ENCODE results near the gene SPOCK1. TPM values are rescaled to one million over a fixed set of nuclear protein-coding genes. Genes with fewer than 3 reads are reported as not detected.

The SPOCK1 gene
- total and polyA plus RNA-seq, 5 donors from 2014 or later: 0.27 TPM; not detected in 4

DNA sequence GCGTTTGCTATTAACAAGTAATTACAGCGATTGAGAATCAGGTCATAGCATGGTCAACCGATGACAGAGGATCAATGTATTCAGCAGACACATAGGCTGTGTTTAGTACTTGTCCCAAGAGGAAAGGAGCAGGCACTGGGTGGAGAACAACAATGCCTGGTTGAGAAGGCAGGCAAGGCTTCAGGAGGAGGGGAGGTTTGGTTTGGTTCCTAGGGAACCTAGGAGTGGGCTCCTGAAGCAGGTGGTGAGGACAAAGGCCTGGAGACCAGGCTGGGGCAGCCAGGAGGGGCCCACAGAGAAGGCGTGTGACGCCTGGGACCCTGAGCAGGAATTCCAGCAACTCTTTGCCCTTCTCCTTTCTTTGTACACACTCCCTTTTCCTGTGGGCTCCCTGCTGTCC, 195.6 kb downstream of the SPOCK1 start:
- Histone ChIP-seq H3K27me3 (ENCODE audit: control insufficient read depth, insufficient read depth, low read length) (no peaks in the 10 kb centered on the region), H3K36me3 (ENCODE audit: control insufficient read depth, insufficient read depth, low read length) (no peaks in the 10 kb centered on the region), H3K4me1 (ENCODE audit: control insufficient read depth, insufficient read depth, low read length, poor library complexity, severe bottlenecking) (no peaks in the 10 kb centered on the region), H3K9me3 (ENCODE audit: control insufficient read depth in 2 of 2, low read length in 2 of 2) (no peaks in the 10 kb centered on the region), H3K27ac (ENCODE audit: insufficient read depth, low read length, poor library complexity, severe bottlenecking) (no peak overlapping the region), H3K4me3 (ENCODE audit: low read depth, low read length) (no peak overlapping the region)
- H3K36me3 Mint-ChIP-seq: no peaks in the 10 kb centered on the region
- H3K27me3 Mint-ChIP-seq: peaks cover 4% of the 10 kb centered on the region
- H3K27ac Mint-ChIP-seq: no peak overlapping the region
- no peak overlapping the region for H3K4me3 Mint-ChIP-seq
- ATAC-seq (ENCODE audit: low read depth in 2 of 2) (no peak), DNase-seq (no peak)
- no peaks in the 10 kb centered on the region for H3K9me3 Mint-ChIP-seq
- H3K4me1 Mint-ChIP-seq: no peaks in the 10 kb centered on the region

DNA sequence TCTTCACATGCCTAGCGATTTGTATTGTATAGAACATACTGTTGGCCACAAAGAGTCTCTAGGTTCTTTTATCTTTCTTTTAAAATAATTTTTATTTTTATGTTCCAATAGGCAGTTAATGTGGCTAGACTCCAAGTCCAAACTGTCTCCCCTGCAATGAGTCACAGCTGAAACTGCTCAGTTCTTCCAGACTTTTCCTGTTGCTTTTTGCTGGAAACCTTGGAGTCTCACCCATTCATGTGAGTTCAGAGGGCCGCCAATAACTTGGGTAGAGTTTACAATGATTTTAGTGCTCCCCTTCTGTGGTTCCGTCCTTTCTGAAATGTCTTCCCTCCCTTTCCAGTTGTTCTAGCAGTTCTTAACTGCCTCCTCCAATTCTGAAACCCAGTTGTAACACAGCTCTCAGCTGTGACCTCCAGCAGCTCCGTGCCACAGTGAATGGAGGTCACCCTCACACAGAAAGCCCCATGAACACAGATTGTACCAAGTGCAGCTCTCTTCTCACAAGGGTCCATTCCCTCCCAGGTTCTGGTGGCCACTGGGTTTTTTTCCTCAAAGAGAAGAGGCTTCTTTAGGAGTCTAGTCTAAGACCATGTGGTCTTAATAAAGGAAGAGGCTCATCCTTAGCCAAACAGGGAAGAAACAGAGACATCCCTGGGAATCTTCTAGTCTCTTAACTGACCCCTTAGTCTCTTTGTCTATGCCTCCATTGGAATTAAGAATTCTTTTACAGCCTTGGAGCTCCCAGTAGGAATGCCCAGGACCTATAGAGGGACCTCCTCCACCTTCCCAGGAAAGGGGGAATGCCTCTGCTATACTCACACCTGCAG, 198.5 kb downstream of the SPOCK1 start:
- no peaks in the 10 kb centered on the region for H3K4me1 Mint-ChIP-seq
- H3K36me3 ChIP-seq (ENCODE audit: control insufficient read depth, insufficient read depth, low read length): no peaks in the 10 kb centered on the region
- no peaks in the 10 kb centered on the region for H3K4me1 ChIP-seq (ENCODE audit: control insufficient read depth, insufficient read depth, low read length, poor library complexity, severe bottlenecking)
- DNase-seq (no peak), ATAC-seq (ENCODE audit: low read depth in 2 of 2) (no peak)
- H3K9me3 Mint-ChIP-seq: no peaks in the 10 kb centered on the region
- H3K27me3 ChIP-seq (ENCODE audit: control insufficient read depth, insufficient read depth, low read length): no peaks in the 10 kb centered on the region
- no peak overlapping the region for H3K27ac ChIP-seq (ENCODE audit: insufficient read depth, low read length, poor library complexity, severe bottlenecking)
- no peaks in the 10 kb centered on the region for H3K36me3 Mint-ChIP-seq
- no peak overlapping the region for H3K4me3 Mint-ChIP-seq
- H3K4me3 ChIP-seq (ENCODE audit: low read depth, low read length): no peak overlapping the region
- H3K27ac Mint-ChIP-seq: no peak overlapping the region
- peaks cover 11% of the 10 kb centered on the region for H3K27me3 Mint-ChIP-seq
- no peaks in the 10 kb centered on the region for H3K9me3 ChIP-seq (ENCODE audit: control insufficient read depth in 2 of 2, low read length in 2 of 2)

DNA sequence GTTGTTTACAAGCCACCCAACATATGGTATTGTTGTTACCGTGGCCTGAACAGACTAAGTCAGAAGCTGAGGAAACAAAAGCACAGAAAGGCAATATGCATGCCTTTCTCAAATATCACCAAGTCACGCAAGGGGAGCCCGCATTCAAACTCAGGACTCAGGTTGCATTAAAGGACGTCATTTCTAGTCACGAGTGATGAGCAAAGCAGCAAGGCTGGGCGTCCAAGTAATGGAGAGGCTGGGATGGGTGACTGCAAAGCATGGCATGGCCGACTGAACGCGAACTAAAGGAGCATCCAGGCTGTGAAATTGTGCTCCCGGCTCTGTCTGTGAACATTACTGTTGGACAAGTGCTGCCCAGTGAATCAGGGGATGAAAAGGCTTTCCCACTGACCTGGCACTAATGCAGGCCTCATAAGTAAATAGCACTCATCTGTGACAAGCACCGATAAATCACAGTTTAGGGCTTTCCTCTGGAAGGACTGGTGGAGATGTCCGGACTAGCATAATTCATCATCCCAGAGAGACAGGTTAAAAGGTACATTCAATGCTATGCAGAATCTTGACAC, 202.8 kb downstream of the SPOCK1 start:
- no peak overlapping the region for H3K4me3 Mint-ChIP-seq
- peaks cover 11% of the 10 kb centered on the region for H3K27me3 Mint-ChIP-seq

DNA sequence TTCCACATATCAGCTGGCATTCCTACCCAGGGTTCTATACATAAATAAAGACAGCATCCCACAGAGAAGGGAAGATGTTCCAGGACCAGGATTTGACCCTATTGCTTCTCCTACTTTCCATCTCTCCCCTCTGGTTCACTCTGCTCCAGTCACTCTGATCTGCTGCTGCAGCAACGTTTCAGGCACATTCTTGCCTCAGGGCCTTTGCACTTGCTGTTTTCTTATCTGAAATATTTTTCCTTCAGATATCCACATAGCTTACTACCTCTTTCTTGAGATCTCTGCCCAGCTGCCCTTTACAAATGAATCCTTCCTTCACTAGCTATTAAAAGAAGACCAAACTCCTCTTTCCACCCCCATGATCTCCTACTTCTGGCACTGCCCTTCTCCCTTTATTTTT, 204.5 kb downstream of the SPOCK1 start:
- Mint-ChIP-seq H3K27me3 (peaks cover 11% of the 10 kb centered on the region), H3K36me3 (no peaks in the 10 kb centered on the region), H3K4me3 (no peak overlapping the region), H3K4me1 (no peaks in the 10 kb centered on the region), H3K27ac (no peak overlapping the region), H3K9me3 (no peaks in the 10 kb centered on the region)
- Histone ChIP-seq H3K36me3 (ENCODE audit: control insufficient read depth, insufficient read depth, low read length) (no peaks in the 10 kb centered on the region), H3K27ac (ENCODE audit: insufficient read depth, low read length, poor library complexity, severe bottlenecking) (no peak overlapping the region), H3K4me1 (ENCODE audit: control insufficient read depth, insufficient read depth, low read length, poor library complexity, severe bottlenecking) (no peaks in the 10 kb centered on the region), H3K27me3 (ENCODE audit: control insufficient read depth, insufficient read depth, low read length) (no peaks in the 10 kb centered on the region), H3K4me3 (ENCODE audit: low read depth, low read length) (no peak overlapping the region), H3K9me3 (ENCODE audit: control insufficient read depth in 2 of 2, low read length in 2 of 2) (no peaks in the 10 kb centered on the region)
- no peak for ATAC-seq (ENCODE audit: low read depth in 2 of 2)
- no peak for DNase-seq

More for the DNA sequence above, 202.8 kb downstream of the SPOCK1 start:
- no peak for DNase-seq
- Mint-ChIP-seq H3K27ac (no peak overlapping the region), H3K9me3 (no peaks in the 10 kb centered on the region), H3K4me1 (no peaks in the 10 kb centered on the region), H3K36me3 (no peaks in the 10 kb centered on the region)
- Histone ChIP-seq H3K4me1 (ENCODE audit: control insufficient read depth, insufficient read depth, low read length, poor library complexity, severe bottlenecking) (no peaks in the 10 kb centered on the region), H3K27me3 (ENCODE audit: control insufficient read depth, insufficient read depth, low read length) (no peaks in the 10 kb centered on the region), H3K36me3 (ENCODE audit: control insufficient read depth, insufficient read depth, low read length) (no peaks in the 10 kb centered on the region), H3K27ac (ENCODE audit: insufficient read depth, low read length, poor library complexity, severe bottlenecking) (no peak overlapping the region), H3K4me3 (ENCODE audit: low read depth, low read length) (no peak overlapping the region), H3K9me3 (ENCODE audit: control insufficient read depth in 2 of 2, low read length in 2 of 2) (no peaks in the 10 kb centered on the region)
- no peak for ATAC-seq (ENCODE audit: low read depth in 2 of 2)

DNA sequence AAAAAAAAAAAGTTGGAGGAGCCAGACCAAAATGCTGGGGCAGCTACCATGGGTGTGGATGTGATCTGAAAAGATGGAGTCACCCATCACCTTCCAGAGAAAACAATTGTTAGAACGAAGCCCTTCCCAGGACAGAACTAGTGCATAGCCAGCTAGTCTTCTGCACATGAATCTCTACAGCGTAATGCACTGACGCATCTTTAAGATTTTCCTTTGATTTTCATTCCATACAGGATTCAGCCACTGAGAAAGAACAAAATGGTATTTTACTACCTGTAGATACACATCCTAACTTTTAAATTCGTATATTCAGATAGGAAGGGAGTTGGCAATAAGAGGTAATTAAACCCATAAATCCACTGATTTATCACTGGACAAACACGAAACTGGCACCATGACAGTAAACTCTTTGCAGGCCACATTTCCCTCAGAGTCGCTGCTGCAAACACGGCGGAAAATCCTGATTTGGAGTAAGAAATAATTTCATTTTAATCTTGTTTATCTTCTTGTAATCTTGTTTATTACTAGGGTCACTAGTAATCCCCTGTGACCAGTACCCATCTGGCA, 206.6 kb downstream of the SPOCK1 start:
- ATAC-seq (ENCODE audit: low read depth in 2 of 2): no peak
- no peaks in the 10 kb centered on the region for H3K9me3 Mint-ChIP-seq
- no peak overlapping the region for H3K27ac Mint-ChIP-seq

DNA sequence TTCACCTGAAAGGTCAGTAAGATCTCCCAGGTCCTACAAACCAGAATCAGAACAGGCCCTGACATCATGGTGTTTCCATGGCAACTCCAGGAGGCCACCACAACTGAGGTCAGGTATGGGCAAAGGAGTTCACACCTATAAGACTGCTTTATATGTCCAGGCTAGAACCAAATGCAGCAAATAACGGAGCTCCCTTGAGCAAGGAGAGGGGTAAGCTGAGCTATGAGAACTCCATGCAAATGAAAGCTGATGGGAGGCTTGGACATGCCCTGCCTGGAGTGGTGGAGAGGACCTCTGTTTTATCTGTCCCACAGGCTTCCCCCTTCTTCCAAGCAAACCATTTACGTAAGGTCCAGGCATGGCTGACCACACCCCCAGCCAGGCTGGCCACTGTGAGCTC, 207.7 kb downstream of the SPOCK1 start:
- ATAC-seq (ENCODE audit: low read depth in 2 of 2): no peak
- Histone ChIP-seq H3K4me3 (ENCODE audit: low read depth, low read length) (no peak overlapping the region), H3K4me1 (ENCODE audit: control insufficient read depth, insufficient read depth, low read length, poor library complexity, severe bottlenecking) (no peaks in the 10 kb centered on the region), H3K27ac (ENCODE audit: insufficient read depth, low read length, poor library complexity, severe bottlenecking) (no peak overlapping the region), H3K9me3 (ENCODE audit: control insufficient read depth in 2 of 2, low read length in 2 of 2) (no peaks in the 10 kb centered on the region), H3K27me3 (ENCODE audit: control insufficient read depth, insufficient read depth, low read length) (no peaks in the 10 kb centered on the region), H3K36me3 (ENCODE audit: control insufficient read depth, insufficient read depth, low read length) (no peaks in the 10 kb centered on the region)
- Mint-ChIP-seq H3K36me3 (no peaks in the 10 kb centered on the region), H3K4me3 (no peak overlapping the region), H3K27me3 (peaks cover 6% of the 10 kb centered on the region), H3K4me1 (no peaks in the 10 kb centered on the region), H3K9me3 (no peaks in the 10 kb centered on the region), H3K27ac (no peak overlapping the region)
- no peak for DNase-seq

More for the DNA sequence above, 206.6 kb downstream of the SPOCK1 start:
- H3K36me3 ChIP-seq (ENCODE audit: control insufficient read depth, insufficient read depth, low read length): no peaks in the 10 kb centered on the region
- DNase-seq: no peak
- H3K36me3 Mint-ChIP-seq: no peaks in the 10 kb centered on the region
- no peaks in the 10 kb centered on the region for H3K27me3 ChIP-seq (ENCODE audit: control insufficient read depth, insufficient read depth, low read length)
- no peak overlapping the region for H3K27ac ChIP-seq (ENCODE audit: insufficient read depth, low read length, poor library complexity, severe bottlenecking)
- H3K4me1 Mint-ChIP-seq: no peaks in the 10 kb centered on the region
- no peak overlapping the region for H3K4me3 ChIP-seq (ENCODE audit: low read depth, low read length)
- H3K4me1 ChIP-seq (ENCODE audit: control insufficient read depth, insufficient read depth, low read length, poor library complexity, severe bottlenecking): no peaks in the 10 kb centered on the region
- no peak overlapping the region for H3K4me3 Mint-ChIP-seq
- peaks cover 8% of the 10 kb centered on the region for H3K27me3 Mint-ChIP-seq
- no peaks in the 10 kb centered on the region for H3K9me3 ChIP-seq (ENCODE audit: control insufficient read depth in 2 of 2, low read length in 2 of 2)

DNA sequence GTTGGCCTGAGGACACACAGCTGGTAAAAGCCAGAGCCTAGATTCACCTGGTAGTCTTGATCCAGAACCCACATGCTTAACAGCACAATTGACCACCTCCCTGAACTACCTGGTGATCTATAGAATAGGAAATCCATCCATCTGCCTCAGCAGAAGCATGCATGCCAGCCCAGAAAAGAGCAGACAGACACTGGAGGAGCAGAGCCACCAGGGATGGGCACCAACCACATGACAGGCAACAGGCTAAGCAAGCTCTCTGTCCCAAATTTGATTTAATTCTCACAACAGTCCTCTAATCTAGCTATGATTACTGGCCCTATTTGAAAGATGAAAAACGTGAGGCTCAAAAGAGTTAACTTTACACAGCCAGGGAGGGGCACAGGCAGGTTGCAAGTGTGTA, 208.1 kb downstream of the SPOCK1 start:
- Histone ChIP-seq H3K4me1 (ENCODE audit: control insufficient read depth, insufficient read depth, low read length, poor library complexity, severe bottlenecking) (no peaks in the 10 kb centered on the region), H3K9me3 (ENCODE audit: control insufficient read depth in 2 of 2, low read length in 2 of 2) (no peaks in the 10 kb centered on the region), H3K36me3 (ENCODE audit: control insufficient read depth, insufficient read depth, low read length) (no peaks in the 10 kb centered on the region), H3K27me3 (ENCODE audit: control insufficient read depth, insufficient read depth, low read length) (no peaks in the 10 kb centered on the region), H3K4me3 (ENCODE audit: low read depth, low read length) (no peak overlapping the region), H3K27ac (ENCODE audit: insufficient read depth, low read length, poor library complexity, severe bottlenecking) (no peak overlapping the region)
- DNase-seq (no peak), ATAC-seq (ENCODE audit: low read depth in 2 of 2) (no peak)
- peaks cover 6% of the 10 kb centered on the region for H3K27me3 Mint-ChIP-seq
- H3K4me3 Mint-ChIP-seq: no peak overlapping the region
- H3K9me3 Mint-ChIP-seq: no peaks in the 10 kb centered on the region
- no peaks in the 10 kb centered on the region for H3K4me1 Mint-ChIP-seq
- no peaks in the 10 kb centered on the region for H3K36me3 Mint-ChIP-seq
- H3K27ac Mint-ChIP-seq: no peak overlapping the region

DNA sequence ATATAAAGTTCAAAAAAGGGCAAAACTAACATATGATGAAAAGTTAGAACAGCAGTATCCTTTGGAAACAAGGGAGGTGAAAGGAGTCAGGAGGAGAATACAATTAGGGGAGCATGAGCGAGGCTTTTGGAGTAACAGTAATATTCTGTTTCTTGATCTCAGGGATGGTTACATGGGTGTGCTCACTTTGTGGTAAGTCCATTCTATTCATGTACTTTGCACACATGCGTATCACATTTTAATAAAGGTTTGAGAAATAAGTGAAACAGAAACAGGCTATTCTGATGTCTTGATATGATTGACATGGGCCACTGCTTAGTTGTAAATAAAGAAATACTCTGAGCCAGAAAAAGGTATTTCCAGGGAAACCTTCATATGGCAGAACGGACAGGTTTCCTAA, 208.8 kb downstream of the SPOCK1 start:
- no peaks in the 10 kb centered on the region for H3K36me3 Mint-ChIP-seq

More for the DNA sequence above, 208.8 kb downstream of the SPOCK1 start:
- no peak overlapping the region for H3K27ac ChIP-seq (ENCODE audit: insufficient read depth, low read length, poor library complexity, severe bottlenecking)
- no peak overlapping the region for H3K27ac Mint-ChIP-seq
- H3K4me1 ChIP-seq (ENCODE audit: control insufficient read depth, insufficient read depth, low read length, poor library complexity, severe bottlenecking): no peaks in the 10 kb centered on the region
- no peaks in the 10 kb centered on the region for H3K27me3 ChIP-seq (ENCODE audit: control insufficient read depth, insufficient read depth, low read length)
- peaks cover 6% of the 10 kb centered on the region for H3K27me3 Mint-ChIP-seq
- no peak for DNase-seq
- no peak overlapping the region for H3K4me3 Mint-ChIP-seq
- H3K4me3 ChIP-seq (ENCODE audit: low read depth, low read length): no peak overlapping the region
- no peaks in the 10 kb centered on the region for H3K9me3 ChIP-seq (ENCODE audit: control insufficient read depth in 2 of 2, low read length in 2 of 2)
- ATAC-seq (ENCODE audit: low read depth in 2 of 2): no peak
- H3K36me3 ChIP-seq (ENCODE audit: control insufficient read depth, insufficient read depth, low read length): no peaks in the 10 kb centered on the region
- no peaks in the 10 kb centered on the region for H3K9me3 Mint-ChIP-seq
- H3K4me1 Mint-ChIP-seq: no peaks in the 10 kb centered on the region

Data from CD4-positive, CD25-positive, alpha-beta regulatory T cell (primary cell).